Spleen (tissue), 3 donors: ENCODE measurements around the gene HNRNPA2B1.

Experiments used
- POLR2A ChIP-seq, 3 donors: fragments of 450-650 bp; IDR thresholded peaks; one replicate each; pipeline ENCODE4 v1.5.1; 2017; ENCODE audit warnings: antibody characterized with exemption in 3 of 3, mild to moderate bottlenecking in 1 of 3
- POLR2AphosphoS5 ChIP-seq, 3 donors: sonication (generic); formaldehyde crosslinking; IDR thresholded peaks; one replicate each; pipeline ENCODE4 v1.5.1; 2017; ENCODE audit warnings: antibody characterized with exemption in 3 of 3

DNA sequence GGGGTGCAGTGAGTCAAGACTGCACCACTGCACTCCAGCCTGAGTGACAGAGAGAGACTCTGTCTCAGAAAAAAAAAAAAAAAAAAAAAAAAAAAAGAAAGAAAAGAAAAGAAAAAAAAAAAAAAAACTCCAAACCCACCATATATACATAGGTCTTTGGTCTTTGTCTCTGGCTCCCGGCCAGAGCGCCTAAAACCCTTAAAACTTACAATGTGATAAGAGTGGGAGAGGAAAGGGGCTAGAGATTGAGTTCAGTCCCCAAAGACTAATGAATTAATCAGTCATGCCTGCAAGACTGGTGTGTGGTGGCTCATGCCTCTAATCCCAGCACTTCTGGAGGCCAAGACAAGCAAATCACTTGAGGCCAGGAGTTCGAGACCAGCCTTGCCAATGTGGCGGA lies 55.3 kb downstream of the HNRNPA2B1 start:
- TF ChIP-seq POLR2A (IDR thresholded peaks at IDR 0.05) (no peak), POLR2AphosphoS5 (IDR thresholded peaks at IDR 0.05) (no peak)
